Measurements from ENCODE around the gene ADGRB3.
"Not testable (repeated sequence)": the region's sequence is repeated elsewhere in the genome, so short reads cannot be mapped to it uniquely, and the experiment has no call there.

The ADGRB3 gene

DNA sequence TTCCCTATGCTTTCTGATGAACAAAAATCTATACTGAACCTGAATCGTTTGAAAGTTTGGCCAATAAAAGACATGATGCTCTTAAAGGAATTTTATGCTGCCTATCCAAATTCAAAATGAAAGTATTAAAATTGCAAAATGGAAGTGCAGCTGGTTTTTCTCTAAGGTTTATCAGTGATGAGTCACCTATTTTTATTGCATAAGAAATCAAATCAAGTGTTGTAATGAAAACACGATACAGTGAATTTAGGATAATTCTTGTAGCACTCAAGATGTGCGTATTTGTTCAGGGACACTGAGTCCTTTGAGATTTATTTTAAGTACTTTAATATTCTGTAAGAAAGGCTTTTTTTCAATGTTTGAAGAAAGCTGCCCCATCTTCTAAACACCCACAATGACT, 409.5 kb downstream of the ADGRB3 start:
- DNase-seq, result no peak

DNA sequence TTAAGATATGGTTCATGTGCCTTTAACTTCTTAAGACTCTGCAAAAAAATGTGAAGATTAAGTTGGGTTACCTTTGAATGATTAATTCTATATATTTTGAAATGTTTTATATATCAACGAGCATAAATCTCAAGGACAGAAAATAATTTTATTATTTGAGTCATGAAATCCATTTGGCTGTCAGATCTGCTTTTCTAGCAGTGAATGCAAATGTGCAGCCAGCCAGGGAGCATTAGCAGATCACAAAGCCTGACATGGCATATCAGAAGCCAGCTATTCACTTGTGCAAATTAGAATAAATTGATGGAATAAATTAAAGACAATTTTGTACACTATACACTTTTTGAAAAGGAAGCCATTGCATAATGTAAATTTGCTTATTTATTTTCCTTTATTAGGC, 424.3 kb downstream of the ADGRB3 start:
- DNase-seq, result no peak

DNA sequence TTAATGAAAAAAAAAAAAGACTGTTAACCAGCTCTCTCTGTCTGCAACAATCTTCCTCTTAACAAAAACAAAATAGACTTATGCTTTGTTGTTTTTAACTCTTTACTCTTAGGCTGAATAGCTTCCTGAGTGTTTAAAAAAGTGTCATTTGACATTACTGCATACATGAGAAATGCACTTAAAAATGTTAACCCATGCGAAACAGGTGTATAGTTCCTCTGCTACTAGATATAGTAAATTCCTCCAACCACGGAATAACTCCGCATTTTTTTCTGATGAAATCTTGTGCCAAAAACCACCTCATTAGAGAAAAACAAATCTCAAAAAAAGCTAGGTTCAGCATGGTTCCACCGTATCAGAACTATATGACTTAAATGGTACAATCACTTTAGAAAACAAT, 426.0 kb downstream of the ADGRB3 start:
- no peak for DNase-seq

DNA sequence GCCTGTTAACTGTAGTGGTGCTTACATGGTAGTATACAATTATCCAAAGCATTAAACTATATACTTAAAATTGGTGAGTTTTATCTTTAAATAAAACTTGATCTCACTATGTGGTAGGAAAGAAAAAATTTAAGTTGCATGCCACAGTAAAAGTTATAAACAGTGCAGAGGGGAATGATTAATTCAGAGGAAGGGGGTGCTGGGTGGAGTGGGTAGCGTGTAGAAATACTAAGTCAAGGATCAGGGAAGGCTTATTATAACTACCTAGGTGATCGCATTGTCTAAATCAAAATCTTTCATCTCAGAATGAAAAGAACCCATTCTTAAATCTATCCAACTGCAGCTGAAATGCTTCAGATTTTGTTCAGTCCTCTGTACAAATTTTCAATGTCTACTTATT, 428.3 kb downstream of the ADGRB3 start:
- no peak for DNase-seq

DNA sequence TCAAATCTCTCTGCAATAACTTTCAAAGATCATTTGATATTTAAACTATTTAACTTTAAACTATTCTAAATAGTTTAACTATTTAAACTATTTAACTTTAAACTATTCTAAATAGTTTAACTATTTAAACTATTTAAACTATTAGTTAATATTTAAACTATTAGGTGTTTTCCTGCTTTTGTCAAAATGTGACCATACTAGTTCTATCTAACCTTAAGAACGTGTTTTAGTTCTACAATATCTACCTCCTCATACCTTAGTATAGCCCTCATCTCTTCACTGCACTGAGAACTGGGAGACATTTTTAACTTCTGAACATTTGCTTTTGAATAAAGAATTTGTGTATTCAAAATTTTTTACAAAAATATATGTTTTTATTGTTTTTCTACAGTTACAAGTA, 429.1 kb downstream of the ADGRB3 start:
- DNase-seq, result no peak

DNA sequence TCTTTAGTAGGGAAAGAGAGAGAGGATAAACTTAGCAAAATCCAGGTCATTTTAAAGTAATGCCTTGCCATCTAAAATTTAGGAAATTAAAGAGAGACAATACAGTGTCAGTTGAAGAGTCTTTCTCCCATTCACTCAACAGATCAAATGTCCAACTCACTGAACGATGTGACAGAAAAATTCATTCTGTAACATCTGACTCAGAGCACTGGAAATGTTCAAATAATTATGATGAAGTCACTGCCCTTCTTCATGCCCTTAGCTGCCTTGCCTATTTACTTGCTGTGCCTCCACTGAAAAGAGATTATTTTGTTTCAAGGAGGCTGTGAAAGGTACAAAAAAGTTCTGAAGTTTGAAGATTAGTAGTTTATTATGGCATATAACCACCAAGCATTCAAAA, 434.8 kb downstream of the ADGRB3 start:
- no peak for DNase-seq

DNA sequence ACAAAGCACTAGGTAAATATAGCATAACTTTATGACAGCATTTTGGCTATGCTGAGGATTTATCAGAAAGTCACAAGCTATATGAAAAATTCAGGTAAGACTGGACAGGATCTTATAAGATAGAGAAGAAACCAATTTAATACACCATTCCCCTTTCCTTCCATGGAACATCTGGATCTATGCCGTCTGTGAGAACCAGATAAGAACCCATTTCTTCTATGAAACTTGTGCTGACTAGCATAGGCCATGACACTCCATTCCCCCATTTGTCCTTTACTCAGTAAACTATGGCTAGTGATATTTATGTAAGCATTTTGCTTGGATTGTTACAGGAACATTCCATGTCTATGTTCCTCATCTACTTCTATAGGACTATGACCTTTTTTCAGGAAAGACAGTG, 437.7 kb downstream of the ADGRB3 start:
- no peak for DNase-seq

DNA sequence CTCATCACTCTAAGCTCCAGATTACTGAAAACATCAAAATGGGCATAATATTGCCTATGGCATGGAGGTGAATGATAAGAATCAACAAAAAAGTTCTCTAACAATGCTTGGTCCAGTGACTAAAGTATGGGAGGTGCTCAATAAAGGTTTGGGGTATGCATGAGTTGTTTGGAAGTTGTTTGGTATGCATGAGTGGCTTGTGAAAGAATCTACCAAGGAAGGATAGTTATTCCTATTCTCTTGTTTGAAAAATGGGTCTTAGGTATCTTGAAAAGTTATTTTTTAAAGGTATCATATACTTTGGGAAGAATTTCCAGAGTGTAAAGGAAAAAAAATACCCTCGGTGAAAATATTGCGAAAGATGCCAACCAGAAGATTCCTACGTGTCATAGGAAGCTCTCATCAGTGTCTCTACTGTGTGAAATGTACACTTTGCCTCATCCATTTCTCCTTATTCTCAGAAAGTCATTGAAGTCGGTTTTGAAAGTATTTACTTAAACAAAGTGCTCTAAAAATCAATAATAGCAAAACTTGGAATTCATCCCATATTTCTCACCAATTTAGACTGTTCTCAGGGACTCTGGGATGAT, 449.8 kb downstream of the ADGRB3 start:
- DNase-seq, result no peak

DNA sequence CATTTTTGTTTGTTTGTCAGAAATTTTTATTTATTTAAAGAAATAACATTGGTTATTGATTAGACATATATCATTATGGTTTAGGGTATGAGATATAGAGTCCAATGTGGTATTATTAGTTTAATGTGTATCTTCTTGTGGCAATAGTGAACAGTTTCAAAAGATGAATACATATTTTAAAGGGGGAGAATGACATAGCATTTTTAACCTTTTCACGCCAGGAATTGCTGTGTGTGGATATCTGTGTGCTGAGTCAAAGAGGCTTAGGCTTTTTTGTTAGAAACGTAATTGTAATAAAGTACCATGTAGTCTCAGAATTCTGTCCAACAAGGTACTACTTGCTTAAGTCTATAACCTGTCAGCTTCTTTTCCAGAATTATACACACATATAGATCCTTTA, 451.6 kb downstream of the ADGRB3 start:
- no peak for DNase-seq

DNA sequence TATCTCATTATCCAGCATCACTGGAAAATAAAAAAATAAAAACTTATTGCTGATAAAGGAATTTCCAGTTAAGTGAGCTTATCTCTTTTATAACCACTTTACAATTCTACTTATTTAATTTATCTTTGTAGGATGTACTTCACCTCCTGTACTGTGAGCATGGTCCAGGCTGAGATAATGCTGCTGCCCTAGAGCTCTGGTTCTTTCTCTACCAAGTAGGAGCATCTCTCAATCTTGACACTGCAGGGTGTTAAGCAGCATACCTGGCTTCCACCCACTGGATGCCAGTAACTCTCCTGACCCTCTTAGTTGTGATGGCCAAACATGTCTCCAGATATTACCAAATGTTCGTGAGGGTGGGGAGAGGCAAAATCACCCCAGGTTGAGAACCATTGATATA, 454.5 kb downstream of the ADGRB3 start:
- no peak for DNase-seq

DNA sequence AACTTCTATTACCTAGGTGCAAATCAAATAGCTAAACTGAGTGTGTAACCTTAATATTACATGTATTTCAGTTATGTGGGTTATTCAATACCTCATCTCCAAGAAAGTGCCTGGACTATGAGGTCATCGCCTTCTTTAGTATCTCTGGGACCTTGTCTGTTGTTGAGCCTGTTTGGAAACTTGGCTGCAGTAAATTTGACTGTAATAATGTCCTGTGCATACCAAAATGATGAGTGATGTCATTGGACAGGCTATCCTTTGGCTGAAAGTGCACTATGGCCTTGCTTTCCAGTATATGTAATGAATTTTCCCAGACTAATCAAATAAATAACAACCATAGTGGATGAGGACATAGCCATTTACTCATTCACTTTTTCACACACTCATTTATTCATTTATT, 455.1 kb downstream of the ADGRB3 start:
- no peak for DNase-seq

DNA sequence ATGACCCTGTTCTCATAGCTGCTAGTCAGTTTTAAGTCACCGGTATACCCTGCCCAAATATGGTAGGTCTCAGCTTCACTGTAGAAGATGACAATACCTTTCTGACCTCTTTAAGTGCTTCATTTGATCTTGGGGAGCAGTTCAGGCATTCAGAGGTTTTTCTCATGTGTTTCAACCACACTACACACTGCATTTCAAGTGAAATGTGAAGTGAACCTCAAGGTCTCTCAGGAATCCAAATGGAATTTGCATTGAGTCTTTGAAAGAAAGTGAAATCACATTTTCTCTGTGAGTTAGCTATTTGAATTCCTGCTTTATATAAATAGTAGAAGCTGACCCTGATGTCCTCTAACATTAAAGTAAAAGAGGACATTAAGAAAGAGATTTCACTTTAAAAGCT, 461.6 kb downstream of the ADGRB3 start:
- no peak for DNase-seq

DNA sequence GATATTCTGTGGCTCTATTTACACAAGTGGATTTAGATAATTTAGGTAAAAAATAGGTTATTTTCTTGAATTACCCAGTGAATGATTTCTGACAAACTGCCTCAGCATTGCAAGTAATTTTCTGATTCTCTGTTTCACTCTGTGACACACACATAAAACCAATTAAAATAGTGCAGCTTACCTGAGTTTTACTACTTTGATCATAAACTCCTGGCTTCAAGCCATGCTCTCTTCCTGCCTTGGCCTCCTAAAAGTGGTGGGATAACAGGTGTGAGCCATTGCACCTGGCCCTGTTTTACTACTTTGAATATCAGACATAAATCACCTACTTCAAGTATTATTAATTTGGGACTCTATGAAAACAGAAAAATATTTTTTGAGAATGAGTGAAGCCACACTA, 462.9 kb downstream of the ADGRB3 start:
- no peak for DNase-seq

DNA sequence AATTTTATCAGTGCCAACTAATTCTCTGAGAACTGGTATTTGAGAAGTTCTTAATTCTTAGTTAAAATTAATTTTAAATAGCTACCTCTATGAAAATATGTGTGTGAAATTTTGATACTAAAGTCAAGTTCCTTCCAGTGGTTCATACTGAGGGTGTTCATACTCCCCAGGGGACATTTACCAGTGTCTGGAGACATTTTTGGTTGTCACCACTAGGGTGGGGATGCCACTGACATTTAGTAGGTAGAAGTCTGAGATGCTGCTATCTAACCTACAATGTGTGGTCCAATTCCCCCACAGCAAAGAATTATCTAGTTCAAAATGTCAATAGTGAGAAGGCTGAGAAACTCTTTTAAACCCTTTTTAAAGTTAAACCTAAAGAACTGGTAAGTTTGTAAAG, 463.8 kb downstream of the ADGRB3 start:
- no peak for DNase-seq

DNA sequence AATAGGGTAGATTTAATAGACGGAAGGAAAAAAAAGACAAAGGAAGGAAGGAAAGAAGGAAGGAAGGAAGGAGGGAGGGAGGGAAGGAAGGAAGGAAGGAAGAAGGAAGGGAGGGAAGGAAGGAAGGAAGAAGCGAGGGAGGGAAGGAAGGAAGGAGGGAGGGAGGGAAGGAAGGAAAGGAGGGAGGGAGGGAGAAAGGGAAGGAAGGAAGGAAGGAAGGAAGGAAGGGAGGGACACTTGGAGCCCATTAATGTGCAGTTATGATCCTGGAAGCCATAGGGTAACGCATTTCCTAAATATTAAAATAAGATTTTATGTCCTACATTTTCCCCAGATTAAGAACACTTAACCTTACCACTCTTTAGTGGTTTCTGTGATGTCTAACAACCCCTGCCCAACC, 465.7 kb downstream of the ADGRB3 start:
- no peak for DNase-seq

DNA sequence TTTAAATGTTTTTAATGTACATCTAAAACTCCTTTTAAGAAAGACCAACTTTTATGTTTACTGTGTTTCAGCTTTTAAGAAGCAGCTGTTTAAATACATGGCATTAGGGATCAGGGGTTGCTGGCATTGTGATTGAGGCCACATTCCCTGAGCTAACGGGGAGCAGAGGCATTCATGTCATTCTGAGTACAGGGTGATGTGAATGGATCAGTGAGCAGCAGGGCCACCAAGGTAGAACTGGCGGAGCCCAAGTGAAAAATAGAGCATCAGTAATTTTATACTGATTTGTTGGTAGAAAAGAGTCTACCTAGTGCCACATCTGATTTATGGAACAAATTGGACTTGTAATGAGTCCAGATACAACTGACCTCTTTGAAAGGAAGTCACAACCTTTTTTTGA, 467.3 kb downstream of the ADGRB3 start:
- DNase-seq, result no peak

DNA sequence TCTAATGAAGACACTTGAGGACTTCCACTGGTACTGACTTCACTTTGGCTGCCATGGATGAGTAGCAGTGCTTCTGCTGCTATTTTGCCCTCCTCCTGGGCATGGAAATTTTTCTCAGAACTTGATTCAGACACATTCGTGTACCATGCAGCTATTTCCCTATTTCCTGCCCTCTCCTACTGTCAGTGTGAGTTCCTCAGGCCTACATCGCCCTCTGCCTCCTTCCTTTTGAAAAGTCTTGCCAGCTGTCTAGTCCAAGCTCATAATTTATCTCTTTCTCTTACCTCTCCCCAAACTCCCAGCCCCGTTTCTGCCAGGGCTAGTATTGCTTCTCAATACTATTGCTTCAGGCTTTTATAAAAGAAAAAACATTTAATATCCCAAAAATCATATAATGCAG, 470.2 kb downstream of the ADGRB3 start:
- DNase-seq, result no peak

DNA sequence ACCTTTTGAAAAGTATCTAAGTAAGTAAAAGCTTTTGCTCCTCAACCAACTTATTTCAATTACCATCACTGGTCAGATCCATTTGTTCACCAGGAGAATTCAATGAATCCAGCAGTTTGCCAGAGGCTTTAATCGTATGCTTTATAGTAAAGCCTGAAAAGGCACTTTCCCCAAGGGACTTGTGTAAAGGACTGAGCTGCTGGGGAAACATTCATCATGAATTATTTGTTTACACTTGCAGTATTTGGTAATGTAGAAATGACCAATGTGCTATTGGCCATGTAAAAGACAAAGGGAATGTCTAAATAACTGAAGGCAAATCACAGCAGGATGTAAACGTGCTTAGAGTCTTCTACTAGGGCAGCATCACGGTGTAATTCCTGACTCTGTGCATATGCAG, 471.4 kb downstream of the ADGRB3 start:
- no peak for DNase-seq

DNA sequence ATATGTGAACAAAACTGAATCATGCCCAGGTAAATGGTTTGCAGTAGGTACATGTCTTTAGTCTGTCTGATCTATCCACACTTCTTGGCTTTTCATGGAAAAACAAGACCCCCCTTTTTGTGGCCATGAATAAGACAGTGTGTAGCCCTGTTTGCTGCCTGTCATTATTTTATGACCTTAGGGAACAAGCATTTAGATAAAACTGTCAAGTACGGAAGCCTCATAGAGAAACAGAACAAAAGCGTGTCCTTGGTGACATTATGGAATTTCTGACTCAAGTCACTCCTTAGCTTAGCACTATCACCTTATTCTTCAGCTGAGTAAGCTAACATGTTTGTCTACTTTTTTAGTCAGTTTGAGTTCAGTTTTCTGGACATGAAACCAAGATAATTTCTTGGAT, 476.2 kb downstream of the ADGRB3 start:
- no peak for DNase-seq

DNA sequence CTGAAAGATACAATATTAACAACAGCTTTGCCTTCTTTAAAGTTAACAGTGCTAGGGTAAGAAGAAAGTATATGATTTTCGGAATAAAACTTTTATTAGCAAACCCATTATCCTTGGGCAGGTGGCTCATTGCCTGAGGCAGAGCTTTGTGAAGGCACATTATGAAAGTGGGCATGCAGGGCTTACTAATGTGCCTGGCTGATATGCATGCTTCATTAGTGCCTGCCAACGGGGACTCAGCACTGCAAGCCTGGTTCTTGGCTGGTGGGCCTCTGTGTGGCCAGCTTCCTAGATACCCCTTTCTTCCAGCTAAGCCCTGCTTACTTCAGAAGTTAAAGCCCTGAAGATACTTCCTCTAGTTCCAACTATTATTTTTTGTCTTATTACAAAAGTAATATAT, 481.6 kb downstream of the ADGRB3 start:
- DNase-seq, result no peak

DNA sequence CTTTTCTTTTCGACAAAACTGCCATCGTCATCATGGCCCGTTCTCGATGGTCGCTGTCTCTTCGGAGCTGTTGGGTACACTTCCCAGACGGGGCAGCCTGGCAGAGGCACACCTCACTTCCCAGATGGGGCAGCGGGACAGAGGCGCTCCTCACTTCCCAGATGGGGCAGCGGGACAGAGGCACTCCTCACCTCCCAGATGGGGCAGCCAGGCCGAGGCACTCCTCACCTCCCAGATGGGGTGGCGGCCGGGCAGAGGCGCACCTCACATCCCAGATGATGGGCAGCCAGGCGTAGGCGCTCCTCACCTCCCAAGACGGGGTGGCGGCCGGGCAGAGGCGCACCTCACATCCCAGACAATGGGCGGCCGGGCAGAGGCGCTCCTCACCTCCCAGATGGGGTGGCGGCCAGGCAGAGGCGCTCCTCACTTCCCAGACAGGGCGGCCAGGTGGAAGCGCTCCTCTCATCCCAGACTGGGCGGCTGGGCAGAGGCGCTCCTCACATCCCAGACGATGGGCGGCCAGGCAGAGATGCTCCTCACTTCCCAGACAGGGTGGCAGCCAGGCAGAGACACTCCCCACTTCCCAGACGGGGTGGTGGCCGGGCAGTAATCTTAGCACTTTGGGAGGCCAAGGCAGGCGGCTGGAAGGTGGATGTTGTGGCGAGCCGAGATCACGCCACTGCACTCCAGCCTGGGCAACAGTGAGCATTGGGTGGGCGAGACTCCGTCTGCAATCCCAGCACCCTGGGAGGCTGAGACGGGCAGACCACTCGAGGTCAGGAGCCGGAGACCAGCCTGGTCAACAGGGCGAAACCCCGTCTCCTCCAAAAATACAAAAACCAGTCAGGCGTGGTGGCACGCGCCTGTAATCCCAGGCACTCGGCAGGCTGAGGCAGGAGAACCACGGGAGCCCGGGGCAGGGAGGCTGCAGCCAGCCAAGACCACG, 486.7 kb downstream of the ADGRB3 start:
- not testable (repeated sequence) for DNase-seq

DNA sequence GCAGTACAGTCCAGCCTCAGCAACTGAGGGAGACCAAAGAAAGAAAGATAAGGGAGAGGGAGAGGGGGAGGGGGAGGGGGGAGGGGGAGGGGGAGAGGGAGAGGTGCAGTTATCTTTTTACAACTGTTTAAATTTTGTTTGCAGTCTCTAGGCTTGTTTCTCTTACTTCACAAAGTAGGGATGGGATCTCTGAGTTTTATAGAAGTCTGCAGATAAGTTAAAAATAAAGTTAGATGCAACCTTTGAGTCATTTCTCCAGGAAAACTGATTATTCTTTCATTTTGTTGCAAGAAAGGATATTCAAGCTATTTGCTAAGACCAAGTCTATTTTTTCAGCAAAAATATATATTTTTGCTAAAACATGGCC, 487.3 kb downstream of the ADGRB3 start:
- DNase-seq, result no peak

DNA sequence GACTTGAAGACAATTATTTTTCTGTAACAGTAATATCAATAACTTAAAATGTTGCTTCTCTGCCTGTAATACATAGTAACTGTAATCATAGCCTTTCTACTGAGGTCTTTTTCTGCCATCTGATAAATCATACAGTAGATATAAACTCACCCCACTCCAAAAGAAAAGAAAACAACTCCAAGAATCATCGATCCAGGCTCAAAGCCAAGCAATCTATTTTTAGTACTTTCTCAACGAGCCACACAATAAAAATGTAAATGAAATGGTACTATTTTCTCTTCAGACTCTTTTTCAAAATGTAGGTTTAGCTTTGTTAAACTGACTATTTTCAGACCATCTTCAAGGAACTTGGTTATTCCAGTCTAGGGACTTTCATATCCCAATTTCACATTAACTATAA, 493.3 kb downstream of the ADGRB3 start:
- no peak for DNase-seq

DNA sequence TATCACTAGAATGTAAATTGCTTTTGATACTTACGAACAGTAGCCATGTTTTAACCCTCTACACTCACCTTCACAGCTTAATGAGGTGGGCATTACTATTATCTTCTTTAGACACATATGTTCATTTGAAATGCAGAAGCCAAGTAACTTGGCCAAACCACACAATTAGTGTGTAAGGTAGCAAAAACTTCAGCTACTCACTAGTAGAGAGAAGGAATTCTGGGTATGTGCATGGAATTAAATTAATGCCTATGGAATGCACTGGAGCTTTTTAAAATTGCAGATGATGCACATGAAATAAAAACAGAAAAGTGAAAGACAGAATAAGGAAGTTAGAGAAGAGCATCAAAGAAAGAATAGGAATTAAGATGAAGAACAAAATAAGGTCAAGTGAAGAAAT, 494.0 kb downstream of the ADGRB3 start:
- DNase-seq, result no peak

DNA sequence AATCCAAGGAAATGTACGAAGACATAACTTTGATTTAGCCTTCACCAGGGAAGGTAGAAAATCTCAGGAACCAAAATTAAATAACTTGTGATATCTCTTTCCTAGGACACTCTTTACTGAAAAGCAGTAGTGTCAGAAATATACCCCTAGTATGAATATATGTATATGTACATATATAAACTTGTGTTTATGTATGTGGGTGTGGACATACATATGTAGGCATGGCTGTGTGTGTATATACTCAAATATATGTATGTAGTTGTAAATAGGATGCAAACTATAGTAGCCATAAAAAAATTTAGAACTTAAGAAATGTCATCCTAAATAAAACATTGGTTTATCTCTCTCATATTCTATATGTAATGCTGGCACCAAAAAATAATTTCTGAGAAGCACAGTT, 500.8 kb downstream of the ADGRB3 start:
- no peak for DNase-seq
